Lower lobe of right lung (tissue), 2 donors: Measurements from ENCODE around the gene PCLO. TPM values are rescaled to one million over a fixed set of nuclear protein-coding genes. Genes with fewer than 3 reads are reported as not detected.

Experiments used
- ATAC-seq, 2 donors: fragments of 200-7000 bp; cut with Tn5 transposase; one replicate each; pipeline ENCODE4 v1.9.1; 2020 to 2022; ENCODE audit warnings: mild to moderate bottlenecking in 2 of 2, moderate library complexity in 2 of 2
- DNase-seq: peaks from one replicate; pipeline ENCODE4 v3.0.0-alpha.2; 2020
- H3K27ac ChIP-seq: fragments of 200-600 bp; one replicate; pipeline ENCODE4 v1.8.0; 2022
- H3K27me3 ChIP-seq: fragments of 200-600 bp; one replicate; pipeline ENCODE4 v1.8.0; 2022; ENCODE audit warnings: low read depth
- H3K36me3 ChIP-seq: fragments of 200-600 bp; one replicate; pipeline ENCODE4 v1.8.0; 2022; ENCODE audit warnings: mild to moderate bottlenecking
- H3K4me1 ChIP-seq: fragments of 200-600 bp; one replicate; pipeline ENCODE4 v1.8.0; 2022
- H3K4me3 ChIP-seq: fragments of 200-600 bp; one replicate; pipeline ENCODE4 v1.8.0; 2022; ENCODE audit warnings: mild to moderate bottlenecking
- H3K9me3 ChIP-seq: fragments of 200-600 bp; one replicate; pipeline ENCODE4 v1.8.0; 2022
- intact Hi-C: fragments of 100-400 bp; cut with DNase I; formaldehyde crosslinking; loops from one replicate; pipeline ENCODE4 v1.11.0; 2022
- total RNA-seq: library from RNA; stranded (reverse); fragmentation: NEBNext Ultra II Directional; extraction: Animal tissue kit (Norgen Biotek cat#: 25700); gene quantifications from one replicate; pipeline ENCODE4 v1.2.1, GENCODE V29; 2021
- TF ChIP-seq, protein P1 (sequence below): fragments of 200-600 bp; IDR thresholded peaks from one replicate; pipeline ENCODE4 v1.8.0; 2022; ENCODE audit warnings: antibody characterized with exemption, mild to moderate bottlenecking
- donor health status: DM: no; HTN: yes; CAD: no; lungs with severe emphysema.

Gene PCLO
- total RNA-seq, 1 donor from 2014 or later = 2.9 TPM

DNA sequence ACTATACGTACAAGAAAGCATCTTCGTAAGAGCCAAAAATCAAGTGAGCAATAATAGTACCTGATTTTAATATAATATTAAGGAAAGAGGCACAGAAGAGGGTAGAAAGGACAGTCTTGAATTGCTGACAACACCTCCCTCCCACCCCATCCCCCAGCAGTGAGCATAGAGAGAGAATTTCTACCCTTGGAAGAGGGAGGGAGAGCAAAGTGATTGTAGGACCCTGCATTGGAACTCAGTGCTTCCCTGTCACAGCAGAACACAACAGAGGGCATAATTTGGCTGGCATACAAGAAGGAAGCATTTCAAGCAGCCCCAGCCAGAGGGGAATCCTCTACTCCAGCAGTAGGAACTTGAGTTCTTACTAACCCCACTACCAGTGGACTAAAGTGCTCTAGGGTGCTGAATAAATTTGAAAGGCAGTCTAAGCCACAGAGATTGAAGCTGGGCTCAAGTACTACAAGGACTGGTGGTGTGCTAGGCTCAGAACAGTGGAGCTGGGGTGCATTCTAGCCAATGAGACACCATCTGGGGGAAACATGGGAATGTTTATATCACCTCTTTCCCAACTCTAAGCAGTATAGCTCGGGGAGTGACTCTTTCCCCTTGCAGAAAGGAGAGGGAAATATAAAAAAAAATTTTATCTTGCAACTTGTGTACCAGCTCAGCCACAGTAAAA lies 44.2 kb downstream of the PCLO start:
- ATAC-seq (no peak), DNase-seq (no peak)
- no peaks in the 10 kb centered on the region for H3K4me1 ChIP-seq
- H3K36me3 ChIP-seq = no peaks in the 10 kb centered on the region
- H3K27ac ChIP-seq = no peak overlapping the region
- peaks cover 21% of the 10 kb centered on the region for H3K9me3 ChIP-seq
- H3K27me3 ChIP-seq = no peaks in the 10 kb centered on the region
- intact Hi-C loops = no loop called here
- TF ChIP-seq, protein P1, sequence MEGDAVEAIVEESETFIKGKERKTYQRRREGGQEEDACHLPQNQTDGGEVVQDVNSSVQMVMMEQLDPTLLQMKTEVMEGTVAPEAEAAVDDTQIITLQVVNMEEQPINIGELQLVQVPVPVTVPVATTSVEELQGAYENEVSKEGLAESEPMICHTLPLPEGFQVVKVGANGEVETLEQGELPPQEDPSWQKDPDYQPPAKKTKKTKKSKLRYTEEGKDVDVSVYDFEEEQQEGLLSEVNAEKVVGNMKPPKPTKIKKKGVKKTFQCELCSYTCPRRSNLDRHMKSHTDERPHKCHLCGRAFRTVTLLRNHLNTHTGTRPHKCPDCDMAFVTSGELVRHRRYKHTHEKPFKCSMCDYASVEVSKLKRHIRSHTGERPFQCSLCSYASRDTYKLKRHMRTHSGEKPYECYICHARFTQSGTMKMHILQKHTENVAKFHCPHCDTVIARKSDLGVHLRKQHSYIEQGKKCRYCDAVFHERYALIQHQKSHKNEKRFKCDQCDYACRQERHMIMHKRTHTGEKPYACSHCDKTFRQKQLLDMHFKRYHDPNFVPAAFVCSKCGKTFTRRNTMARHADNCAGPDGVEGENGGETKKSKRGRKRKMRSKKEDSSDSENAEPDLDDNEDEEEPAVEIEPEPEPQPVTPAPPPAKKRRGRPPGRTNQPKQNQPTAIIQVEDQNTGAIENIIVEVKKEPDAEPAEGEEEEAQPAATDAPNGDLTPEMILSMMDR = no peak
- no peak overlapping the region for H3K4me3 ChIP-seq

DNA sequence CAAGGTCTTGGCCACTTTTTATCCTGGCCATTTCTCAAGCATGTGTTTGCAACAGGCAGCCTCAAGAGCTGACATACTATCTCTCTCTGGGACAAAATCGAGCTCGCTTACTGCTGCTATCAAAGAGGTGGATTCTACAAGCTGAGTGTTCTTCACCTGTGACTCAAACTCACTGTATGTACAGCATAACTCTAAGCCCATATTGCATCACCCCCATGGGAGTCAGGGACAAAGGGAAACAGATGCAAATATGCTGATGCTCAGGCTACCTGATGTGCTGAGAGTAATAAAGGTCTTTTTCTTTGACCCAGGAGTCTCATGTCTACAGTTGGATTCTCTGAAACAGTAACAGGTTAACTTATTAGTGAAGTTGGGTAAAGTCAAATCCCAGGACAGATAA lies 45.2 kb downstream of the PCLO start:
- ATAC-seq = no peak
- peaks cover 11% of the 10 kb centered on the region for H3K9me3 ChIP-seq
- TF ChIP-seq, protein P1 = no peak
- H3K27me3 ChIP-seq = no peaks in the 10 kb centered on the region
- no peak overlapping the region for H3K27ac ChIP-seq
- DNase-seq = no peak
- no peaks in the 10 kb centered on the region for H3K4me1 ChIP-seq
- no peak overlapping the region for H3K4me3 ChIP-seq
- no peaks in the 10 kb centered on the region for H3K36me3 ChIP-seq
- intact Hi-C loops = no loop called here

DNA sequence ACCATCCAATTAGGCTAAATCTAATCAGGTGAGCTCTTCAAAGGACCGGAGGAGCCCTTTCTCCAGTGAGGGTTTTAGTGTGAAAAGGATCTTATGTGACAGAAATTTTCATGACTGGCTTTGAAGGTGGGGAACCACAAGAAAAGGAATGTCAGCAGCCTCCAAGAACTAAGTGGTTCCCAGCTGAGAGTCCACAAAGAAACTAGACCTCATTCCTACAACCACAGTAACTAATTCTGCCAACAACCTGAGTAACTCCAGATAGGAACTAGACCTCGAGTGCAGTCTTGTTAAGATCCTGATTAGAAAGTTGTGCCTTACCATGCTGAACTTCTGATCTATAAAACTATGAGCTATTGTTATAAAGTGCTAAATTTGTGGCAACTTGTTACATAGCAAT lies 51.3 kb downstream of the PCLO start:
- DNase-seq (no peak), ATAC-seq (no peak)
- intact Hi-C loops = no loop called here
- H3K27me3 ChIP-seq = no peaks in the 10 kb centered on the region
- H3K4me3 ChIP-seq = no peak overlapping the region
- H3K9me3 ChIP-seq = no peaks in the 10 kb centered on the region
- H3K27ac ChIP-seq = no peak overlapping the region
- H3K4me1 ChIP-seq = no peaks in the 10 kb centered on the region
- TF ChIP-seq, protein P1 = no peak
- no peaks in the 10 kb centered on the region for H3K36me3 ChIP-seq

DNA sequence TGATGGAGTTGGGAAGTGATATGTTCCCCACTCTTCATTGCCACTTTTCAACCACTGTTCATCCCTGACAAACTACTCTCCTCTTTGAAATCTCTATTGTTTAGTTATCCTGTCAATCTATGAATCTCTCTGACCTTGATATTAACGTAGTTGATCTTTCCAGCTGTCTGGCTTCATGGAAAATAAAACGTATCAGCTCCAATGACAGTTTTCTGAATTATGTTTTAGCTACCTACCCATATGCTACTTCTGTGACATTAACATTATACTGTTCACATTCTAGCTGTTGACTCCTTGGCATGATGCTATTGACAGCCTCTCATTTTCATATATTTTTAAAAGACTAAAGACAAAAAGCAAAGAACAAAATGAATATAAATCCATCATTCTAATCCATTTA lies 53.3 kb downstream of the PCLO start:
- Histone ChIP-seq H3K36me3 (no peaks in the 10 kb centered on the region), H3K9me3 (no peaks in the 10 kb centered on the region), H3K4me3 (no peak overlapping the region), H3K27me3 (no peaks in the 10 kb centered on the region), H3K27ac (no peak overlapping the region), H3K4me1 (no peaks in the 10 kb centered on the region)
- intact Hi-C loops = no loop called here
- no peak for DNase-seq
- no peak for ATAC-seq
- TF ChIP-seq, protein P1 = no peak

DNA sequence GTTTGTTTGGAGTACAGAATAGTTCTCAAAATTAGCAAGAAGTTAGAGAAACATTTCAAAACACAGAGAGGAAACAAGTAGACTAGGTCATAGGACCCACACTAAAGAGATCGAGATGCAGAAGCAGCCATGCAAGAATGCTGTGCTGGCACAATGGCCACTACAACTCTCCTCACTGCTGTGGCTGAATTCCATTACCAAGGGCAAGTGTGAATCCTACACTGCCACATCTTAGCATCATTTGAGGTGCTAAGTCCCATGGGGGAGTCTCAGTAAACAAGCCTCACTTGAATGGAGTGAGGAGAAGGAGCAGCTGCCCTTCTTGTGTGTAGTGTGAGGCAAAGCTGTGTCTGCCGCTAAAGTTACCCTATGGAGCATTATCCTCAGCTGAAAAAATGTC lies 56.7 kb downstream of the PCLO start:
- intact Hi-C loops = no loop called here
- TF ChIP-seq, protein P1 = no peak
- H3K36me3 ChIP-seq = no peaks in the 10 kb centered on the region
- ATAC-seq (no peak), DNase-seq (no peak)
- no peaks in the 10 kb centered on the region for H3K27me3 ChIP-seq
- H3K4me1 ChIP-seq = no peaks in the 10 kb centered on the region
- no peak overlapping the region for H3K27ac ChIP-seq
- no peak overlapping the region for H3K4me3 ChIP-seq
- no peaks in the 10 kb centered on the region for H3K9me3 ChIP-seq
